Measurements from ENCODE around the gene NANOGP8. TPM values are rescaled to one million over a fixed set of nuclear protein-coding genes. Genes with fewer than 3 reads are reported as not detected.
A peak's percentile ranks its signal among the peaks of the same experiment; 100 is the strongest.

The NANOGP8 gene
- total and polyA plus RNA-seq, 4 donors = 0.17 TPM; not detected in 3

DNA sequence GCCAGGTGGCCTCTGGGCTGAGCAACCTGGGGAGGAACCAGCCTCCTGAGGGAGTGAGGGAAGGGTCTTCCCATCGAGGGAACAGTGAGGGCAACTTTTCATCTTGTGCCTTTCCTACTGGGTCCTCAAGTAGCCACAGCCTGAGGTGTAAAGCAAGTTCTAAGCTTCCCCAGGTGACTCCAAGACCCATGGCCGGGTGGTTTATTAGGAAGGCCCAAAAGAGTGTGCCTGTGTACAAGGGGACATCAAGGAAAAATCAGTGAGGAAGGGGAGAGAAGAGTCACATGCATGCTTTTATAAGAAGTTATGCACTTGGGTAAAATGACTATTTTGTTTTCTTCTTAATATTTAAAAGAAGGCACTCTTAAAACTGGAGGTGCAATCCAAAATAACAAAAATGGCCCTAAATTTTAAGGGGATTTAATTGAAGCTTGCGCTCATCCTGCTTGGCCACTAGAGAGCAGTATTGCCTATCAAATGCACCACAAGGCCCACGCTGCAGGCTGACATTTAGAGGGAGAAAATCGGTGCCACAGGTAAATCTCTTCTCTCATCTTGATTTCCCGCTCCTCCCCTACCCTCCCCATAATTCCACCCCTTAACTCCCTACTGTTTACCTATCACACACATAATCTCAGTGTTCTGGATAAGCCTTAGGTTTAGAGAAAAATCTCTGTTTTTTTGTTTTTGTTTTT, 6.7 kb downstream of the NANOGP8 start:
- TF ChIP-seq RAD21 (IDR thresholded peaks at IDR 0.05) (peak; percentile 96 to 97), GABPA (IDR thresholded peaks at IDR 0.05 in 1 of 2, conservative IDR thresholded peaks at IDR 0.05 in 1 of 2) (no peak)
- TF ChIP-seq, protein P1, sequence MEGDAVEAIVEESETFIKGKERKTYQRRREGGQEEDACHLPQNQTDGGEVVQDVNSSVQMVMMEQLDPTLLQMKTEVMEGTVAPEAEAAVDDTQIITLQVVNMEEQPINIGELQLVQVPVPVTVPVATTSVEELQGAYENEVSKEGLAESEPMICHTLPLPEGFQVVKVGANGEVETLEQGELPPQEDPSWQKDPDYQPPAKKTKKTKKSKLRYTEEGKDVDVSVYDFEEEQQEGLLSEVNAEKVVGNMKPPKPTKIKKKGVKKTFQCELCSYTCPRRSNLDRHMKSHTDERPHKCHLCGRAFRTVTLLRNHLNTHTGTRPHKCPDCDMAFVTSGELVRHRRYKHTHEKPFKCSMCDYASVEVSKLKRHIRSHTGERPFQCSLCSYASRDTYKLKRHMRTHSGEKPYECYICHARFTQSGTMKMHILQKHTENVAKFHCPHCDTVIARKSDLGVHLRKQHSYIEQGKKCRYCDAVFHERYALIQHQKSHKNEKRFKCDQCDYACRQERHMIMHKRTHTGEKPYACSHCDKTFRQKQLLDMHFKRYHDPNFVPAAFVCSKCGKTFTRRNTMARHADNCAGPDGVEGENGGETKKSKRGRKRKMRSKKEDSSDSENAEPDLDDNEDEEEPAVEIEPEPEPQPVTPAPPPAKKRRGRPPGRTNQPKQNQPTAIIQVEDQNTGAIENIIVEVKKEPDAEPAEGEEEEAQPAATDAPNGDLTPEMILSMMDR (IDR thresholded peaks at IDR 0.05; ENCODE audit: low read depth, low read length, missing input control) = peak; percentile 96
- TF ChIP-seq, protein P2, sequence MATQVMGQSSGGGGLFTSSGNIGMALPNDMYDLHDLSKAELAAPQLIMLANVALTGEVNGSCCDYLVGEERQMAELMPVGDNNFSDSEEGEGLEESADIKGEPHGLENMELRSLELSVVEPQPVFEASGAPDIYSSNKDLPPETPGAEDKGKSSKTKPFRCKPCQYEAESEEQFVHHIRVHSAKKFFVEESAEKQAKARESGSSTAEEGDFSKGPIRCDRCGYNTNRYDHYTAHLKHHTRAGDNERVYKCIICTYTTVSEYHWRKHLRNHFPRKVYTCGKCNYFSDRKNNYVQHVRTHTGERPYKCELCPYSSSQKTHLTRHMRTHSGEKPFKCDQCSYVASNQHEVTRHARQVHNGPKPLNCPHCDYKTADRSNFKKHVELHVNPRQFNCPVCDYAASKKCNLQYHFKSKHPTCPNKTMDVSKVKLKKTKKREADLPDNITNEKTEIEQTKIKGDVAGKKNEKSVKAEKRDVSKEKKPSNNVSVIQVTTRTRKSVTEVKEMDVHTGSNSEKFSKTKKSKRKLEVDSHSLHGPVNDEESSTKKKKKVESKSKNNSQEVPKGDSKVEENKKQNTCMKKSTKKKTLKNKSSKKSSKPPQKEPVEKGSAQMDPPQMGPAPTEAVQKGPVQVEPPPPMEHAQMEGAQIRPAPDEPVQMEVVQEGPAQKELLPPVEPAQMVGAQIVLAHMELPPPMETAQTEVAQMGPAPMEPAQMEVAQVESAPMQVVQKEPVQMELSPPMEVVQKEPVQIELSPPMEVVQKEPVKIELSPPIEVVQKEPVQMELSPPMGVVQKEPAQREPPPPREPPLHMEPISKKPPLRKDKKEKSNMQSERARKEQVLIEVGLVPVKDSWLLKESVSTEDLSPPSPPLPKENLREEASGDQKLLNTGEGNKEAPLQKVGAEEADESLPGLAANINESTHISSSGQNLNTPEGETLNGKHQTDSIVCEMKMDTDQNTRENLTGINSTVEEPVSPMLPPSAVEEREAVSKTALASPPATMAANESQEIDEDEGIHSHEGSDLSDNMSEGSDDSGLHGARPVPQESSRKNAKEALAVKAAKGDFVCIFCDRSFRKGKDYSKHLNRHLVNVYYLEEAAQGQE (IDR thresholded peaks at IDR 0.05) = no peak
- TF ChIP-seq, protein P3, sequence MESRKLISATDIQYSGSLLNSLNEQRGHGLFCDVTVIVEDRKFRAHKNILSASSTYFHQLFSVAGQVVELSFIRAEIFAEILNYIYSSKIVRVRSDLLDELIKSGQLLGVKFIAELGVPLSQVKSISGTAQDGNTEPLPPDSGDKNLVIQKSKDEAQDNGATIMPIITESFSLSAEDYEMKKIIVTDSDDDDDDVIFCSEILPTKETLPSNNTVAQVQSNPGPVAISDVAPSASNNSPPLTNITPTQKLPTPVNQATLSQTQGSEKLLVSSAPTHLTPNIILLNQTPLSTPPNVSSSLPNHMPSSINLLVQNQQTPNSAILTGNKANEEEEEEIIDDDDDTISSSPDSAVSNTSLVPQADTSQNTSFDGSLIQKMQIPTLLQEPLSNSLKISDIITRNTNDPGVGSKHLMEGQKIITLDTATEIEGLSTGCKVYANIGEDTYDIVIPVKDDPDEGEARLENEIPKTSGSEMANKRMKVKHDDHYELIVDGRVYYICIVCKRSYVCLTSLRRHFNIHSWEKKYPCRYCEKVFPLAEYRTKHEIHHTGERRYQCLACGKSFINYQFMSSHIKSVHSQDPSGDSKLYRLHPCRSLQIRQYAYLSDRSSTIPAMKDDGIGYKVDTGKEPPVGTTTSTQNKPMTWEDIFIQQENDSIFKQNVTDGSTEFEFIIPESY (IDR thresholded peaks at IDR 0.05) = no peak
- Histone ChIP-seq H3K9me3 (ENCODE audit: control insufficient read depth in 4 of 4, low read length in 3 of 4) (no peaks in the 10 kb centered on the region), H3K4me3 (ENCODE audit: low read depth in 1 of 3, low read length in 3 of 3) (no peak overlapping the region), H3K27ac (ENCODE audit: low read depth in 1 of 2, low read length in 2 of 2) (no peak overlapping the region), H3K4me1 (ENCODE audit: control insufficient read depth in 4 of 4, insufficient read depth in 4 of 4, low read length in 3 of 4) (no peaks in the 10 kb centered on the region), H3K9ac (ENCODE audit: low read depth in 1 of 2, low read length in 2 of 2) (no peak overlapping the region), H3K27me3 (ENCODE audit: control insufficient read depth in 4 of 4, insufficient read depth in 4 of 4, low read length in 3 of 4) (no peaks in the 10 kb centered on the region), H3K36me3 (ENCODE audit: control insufficient read depth in 4 of 4, insufficient read depth in 3 of 4, low read depth in 1 of 4, low read length in 3 of 4) (no peaks in the 10 kb centered on the region)
- DNase-seq (ENCODE audit: low spot score) = peak; percentile 42
- 27% methylated on average over 6 of the region's 6 CpGs for WGBS

DNA sequence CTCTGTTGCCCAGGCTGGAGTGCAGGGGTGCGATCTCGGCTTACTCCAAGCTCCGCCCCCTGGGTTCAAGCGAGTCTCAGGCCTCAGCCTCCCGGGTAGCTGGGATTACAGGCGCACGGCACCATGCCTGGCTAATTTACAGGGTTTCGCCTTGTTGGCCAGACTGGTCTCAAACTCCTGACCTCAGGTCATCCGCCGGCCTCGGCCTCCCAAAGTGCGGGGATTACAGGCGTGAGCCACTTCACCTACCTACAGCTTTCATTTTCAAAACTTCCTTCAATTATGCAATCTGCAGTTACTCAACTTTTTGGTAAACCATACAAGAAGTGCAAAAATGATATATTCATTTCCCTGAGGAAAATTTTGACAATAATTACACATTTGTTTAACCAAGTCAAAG, 14.0 kb downstream of the NANOGP8 start:
- DNase-seq (ENCODE audit: low spot score) = no peak

More for the DNA sequence above, 14.0 kb downstream of the NANOGP8 start:
- TF ChIP-seq TAF1 (conservative IDR thresholded peaks at IDR 0.05) = no peak
- TF ChIP-seq, protein P2 (IDR thresholded peaks at IDR 0.05) = no peak
- Histone ChIP-seq H3K9me3 (ENCODE audit: control insufficient read depth in 4 of 4, low read length in 3 of 4) (no peaks in the 10 kb centered on the region), H3K27me3 (ENCODE audit: control insufficient read depth in 4 of 4, insufficient read depth in 4 of 4, low read length in 3 of 4) (no peaks in the 10 kb centered on the region), H3K4me1 (ENCODE audit: control insufficient read depth in 4 of 4, insufficient read depth in 4 of 4, low read length in 3 of 4) (no peaks in the 10 kb centered on the region), H3K36me3 (ENCODE audit: control insufficient read depth in 4 of 4, insufficient read depth in 3 of 4, low read depth in 1 of 4, low read length in 3 of 4) (no peaks in the 10 kb centered on the region), H3K27ac (ENCODE audit: low read depth in 1 of 2, low read length in 2 of 2) (no peak overlapping the region), H3K4me3 (ENCODE audit: low read depth in 1 of 3, low read length in 3 of 3) (no peak overlapping the region), H3K9ac (ENCODE audit: low read depth in 1 of 2, low read length in 2 of 2) (no peak overlapping the region)
- 93% methylated on average over 13 of the region's 13 CpGs for WGBS
